Measurements from ENCODE around the gene ANKS6. TPM values are rescaled to one million over a fixed set of nuclear protein-coding genes. Genes with fewer than 3 reads are reported as not detected.

The ANKS6 gene
- total and polyA plus RNA-seq, 2 of the 8 experiments (the other 6 are each of a cell fraction or from before 2014, with no cell fraction given): 34.1 to 56.3 TPM

- no peak overlapping the region for H2BK120ac ChIP-seq (replicated peaks; ENCODE audit: low read depth, low read length)
- FAIRE-seq (no peak), DNase-seq (ENCODE audit: low read depth in 1 of 2, low spot score in 2 of 2) (no peak)
- no peaks in the 10 kb centered on the region for H3K23me2 ChIP-seq (ENCODE audit: low read depth, low read length)
- no peaks in the 10 kb centered on the region for H3K79me2 ChIP-seq (ENCODE audit: control insufficient read depth in 1 of 2, insufficient read depth in 2 of 2, low read length in 2 of 2)
- whole genome bisulfite sequencing, 2 experiments (ENCODE audit: extremely low coverage in 1 of 2, insufficient coverage in 1 of 2, insufficient read length in 1 of 2, insufficient replicate concordance in 2 of 2, low coverage in 1 of 2, low lambda C conversion rate in 2 of 2, missing lambda C conversion rate in 1 of 2): 93% methylated on average over 10 of the region's 10 CpGs; no CpG with 5 or more reads in 1 of the 2 experiments
- H3K9me3 ChIP-seq (ENCODE audit: insufficient read depth in 2 of 2, low read depth in 1 of 2, low read length in 1 of 2): no peaks in the 10 kb centered on the region
- H3K27me3 ChIP-seq (replicated peaks in 1 of 4; ENCODE audit: control insufficient read depth in 3 of 4, extremely low read depth in 1 of 4, insufficient read depth in 3 of 4, low read length in 3 of 4): no peaks in the 10 kb centered on the region
- peaks cover 23 to 70% (median 47%) of the 10 kb centered on the region in 4 experiments; a peak in 7 of 8 replicates for H3K36me3 ChIP-seq (ENCODE audit: control insufficient read depth in 2 of 4, insufficient read depth in 4 of 4, low read length in 3 of 4)
- no peak overlapping the region for H2AFZ ChIP-seq (ENCODE audit: low read length)
- no peak overlapping the region for H3K4ac ChIP-seq (replicated peaks; ENCODE audit: insufficient read length, low read depth, low read length)
- H3K18ac ChIP-seq (ENCODE audit: extremely low read depth, low read length): no peak overlapping the region
- no peak overlapping the region for H3K9ac ChIP-seq (replicated peaks in 1 of 4; ENCODE audit: extremely low read depth in 1 of 4, low read depth in 3 of 4, low read length in 3 of 4)
- H2BK20ac ChIP-seq (ENCODE audit: low read length): no peak overlapping the region
- no peak overlapping the region for H4K8ac ChIP-seq (ENCODE audit: extremely low read depth, insufficient read depth, low read length)
- H3K14ac ChIP-seq (ENCODE audit: insufficient read length): no peak overlapping the region
- no peak overlapping the region for H3K56ac ChIP-seq (replicated peaks; ENCODE audit: insufficient read length, low read depth, low read length)
- ChIA-PET POLR2A (ENCODE audit: partially characterized antibody) (no interaction called here), CTCF (ENCODE audit: partially characterized antibody) (interaction anchor here (1.0 to 1.4 kb wide), 5 partner anchors 11 to 78 kb away, joined by 3 to 4 read pairs (median 3); no protein-coding TSS in a partner anchor)
- no peak overlapping the region for H2BK15ac ChIP-seq (ENCODE audit: low read length)
- H3K4me3 ChIP-seq (ENCODE audit: extremely low read depth in 1 of 4, insufficient read depth in 2 of 4, low read depth in 3 of 4, low read length in 4 of 4): no peak overlapping the region
- no peak overlapping the region for H2BK12ac ChIP-seq (ENCODE audit: low read depth, low read length)
- H4K91ac ChIP-seq (replicated peaks; ENCODE audit: insufficient read length, low read length): no peak overlapping the region
- no peaks in the 10 kb centered on the region for H3K79me1 ChIP-seq (ENCODE audit: low read depth, low read length)
- TF ChIP-seq EZH2 (IDR thresholded peaks at IDR 0.05; ENCODE audit: low read depth, low read length, severe bottlenecking) (no peak), POLR2A (IDR thresholded peaks at IDR 0.05; ENCODE audit: control extremely low read depth in 1 of 2, low read depth in 2 of 2, low read length in 2 of 2) (no peak), MAFK (IDR thresholded peaks at IDR 0.05; ENCODE audit: low read depth, low read length) (no peak), HDAC6 (IDR thresholded peaks at IDR 0.05; ENCODE audit: low read depth, low read length) (no peak)
- no peak overlapping the region for H2AK5ac ChIP-seq (ENCODE audit: low read depth, low read length)
- H2BK5ac ChIP-seq (ENCODE audit: low read depth, low read length): no peak overlapping the region
- H4K20me1 ChIP-seq (replicated peaks in 1 of 2; ENCODE audit: control insufficient read depth in 1 of 2, insufficient read depth in 2 of 2, low read length in 2 of 2): peaks cover 1 to 6% of the 10 kb centered on the region in 2 experiments
- H3K4me1 ChIP-seq (replicated peaks in 1 of 4; ENCODE audit: control insufficient read depth in 3 of 4, insufficient read depth in 4 of 4, low read length in 3 of 4): no peaks in the 10 kb centered on the region; a peak in 2 of 7 replicates
- H3K4me2 ChIP-seq (ENCODE audit: insufficient read depth in 1 of 2, low read depth in 2 of 2, low read length in 2 of 2): no peak overlapping the region
- H4K5ac ChIP-seq (ENCODE audit: insufficient read length, low read depth, low read length): no peak overlapping the region
- H3K27ac ChIP-seq (ENCODE audit: low read depth, low read length): no peak overlapping the region
- H3K23ac ChIP-seq (ENCODE audit: insufficient read length): no peak overlapping the region
These were observed 25.6 kb downstream of the ANKS6 start for GRCh38 chr9:98770717-98771116.

All from H1 (cell line).